GM18507 (cell line): ENCODE measurements around the gene KLHL29.

ENCODE experiments used
- DNase-seq: peaks from one replicate; pipeline ENCODE4 v3.0.0; 2011; ENCODE audit warnings: low read depth; ENCODE audit not compliant: insufficient read length; ENCODE audit errors: extremely low spot score
- FAIRE-seq: peaks from 2 replicates; lab custom pipeline; 2011; peaks lifted over from hg19 to GRCh38; lab: Jason Lieb, UNC

The KLHL29 gene

DNA sequence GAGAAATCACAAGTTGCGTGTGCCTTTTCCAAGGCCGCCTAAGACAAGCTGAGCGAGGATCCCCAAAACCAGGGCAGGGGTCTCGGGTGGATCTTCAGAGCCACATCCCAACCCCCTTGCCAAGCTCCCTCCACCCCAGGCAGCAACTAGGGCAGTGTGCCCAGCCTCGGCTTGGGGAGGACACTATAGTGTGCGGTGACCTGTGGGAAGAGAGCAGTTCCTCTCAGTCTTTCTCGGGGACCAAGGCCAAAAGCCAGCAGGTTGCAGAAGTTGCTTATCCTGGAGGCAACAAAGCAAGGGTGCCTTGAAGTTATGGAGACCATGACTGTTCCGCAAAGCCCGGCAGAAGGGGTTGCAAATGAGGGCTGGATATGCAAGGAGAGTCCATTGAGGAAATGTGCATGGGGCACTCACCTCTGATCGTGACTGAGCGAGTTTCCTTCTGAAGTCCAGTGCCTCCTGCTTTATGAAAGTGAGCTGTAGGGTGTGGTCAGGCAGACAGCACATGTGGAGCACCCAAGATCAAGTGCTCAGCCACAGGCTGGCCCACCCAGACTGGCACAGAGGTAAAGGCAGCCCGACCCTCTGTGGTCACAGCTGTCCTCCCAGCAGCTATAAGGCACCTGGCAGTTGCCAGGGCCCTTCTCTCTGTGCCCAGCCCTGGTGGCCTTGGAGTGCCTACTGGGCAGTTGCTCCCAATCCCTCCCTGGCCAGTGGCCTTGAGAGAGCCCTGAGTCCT lies 281.4 kb downstream of the KLHL29 start:
- FAIRE-seq (no peak), DNase-seq (no peak)

DNA sequence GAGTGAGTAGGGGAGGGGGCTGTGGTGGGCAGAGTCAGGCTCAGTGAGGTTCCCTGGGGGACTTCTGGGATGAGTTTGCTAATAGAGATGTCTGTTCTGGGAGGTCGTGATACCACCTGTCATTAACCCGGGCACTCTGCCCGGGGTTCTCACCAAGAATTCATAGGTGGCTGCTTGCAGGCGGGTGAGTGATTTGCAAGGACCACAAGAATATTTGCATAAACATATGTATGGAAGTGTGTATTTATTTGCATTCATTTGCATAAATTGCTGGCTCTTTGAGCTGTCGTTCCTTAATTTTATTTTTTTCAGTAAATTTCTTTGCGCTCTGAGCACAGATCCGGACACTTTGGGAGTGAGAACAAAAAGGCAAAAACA lies 282.0 kb downstream of the KLHL29 start:
- FAIRE-seq (no peak), DNase-seq (no peak)

DNA sequence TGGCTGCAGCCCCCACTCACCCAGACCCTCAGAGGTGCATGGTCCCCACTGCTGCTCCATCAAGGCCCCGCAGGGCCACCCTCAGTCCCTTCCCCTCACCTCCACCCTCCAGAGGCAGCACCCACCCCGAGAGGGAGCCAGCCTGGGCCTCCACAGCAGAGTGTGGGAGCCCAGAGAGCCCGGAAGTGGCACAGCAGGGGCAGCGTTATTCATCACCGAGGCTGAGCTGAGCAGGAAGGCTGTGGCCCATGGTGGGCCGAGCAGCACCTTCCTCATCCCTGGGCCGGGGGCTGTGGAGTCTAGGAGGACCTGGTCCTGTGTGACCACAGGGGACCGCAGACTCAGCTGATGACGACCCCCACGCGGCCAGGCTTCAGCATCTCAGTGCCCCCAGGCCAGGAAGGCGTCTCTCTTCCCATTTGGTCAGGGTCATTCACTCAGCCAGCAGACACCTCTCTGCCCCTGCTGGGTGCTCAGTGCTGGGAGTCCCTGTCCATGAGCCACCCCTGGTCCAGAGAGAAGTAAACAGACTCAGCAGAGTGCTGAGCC lies 283.9 kb downstream of the KLHL29 start:
- DNase-seq, result no peak
- FAIRE-seq, result no peak

DNA sequence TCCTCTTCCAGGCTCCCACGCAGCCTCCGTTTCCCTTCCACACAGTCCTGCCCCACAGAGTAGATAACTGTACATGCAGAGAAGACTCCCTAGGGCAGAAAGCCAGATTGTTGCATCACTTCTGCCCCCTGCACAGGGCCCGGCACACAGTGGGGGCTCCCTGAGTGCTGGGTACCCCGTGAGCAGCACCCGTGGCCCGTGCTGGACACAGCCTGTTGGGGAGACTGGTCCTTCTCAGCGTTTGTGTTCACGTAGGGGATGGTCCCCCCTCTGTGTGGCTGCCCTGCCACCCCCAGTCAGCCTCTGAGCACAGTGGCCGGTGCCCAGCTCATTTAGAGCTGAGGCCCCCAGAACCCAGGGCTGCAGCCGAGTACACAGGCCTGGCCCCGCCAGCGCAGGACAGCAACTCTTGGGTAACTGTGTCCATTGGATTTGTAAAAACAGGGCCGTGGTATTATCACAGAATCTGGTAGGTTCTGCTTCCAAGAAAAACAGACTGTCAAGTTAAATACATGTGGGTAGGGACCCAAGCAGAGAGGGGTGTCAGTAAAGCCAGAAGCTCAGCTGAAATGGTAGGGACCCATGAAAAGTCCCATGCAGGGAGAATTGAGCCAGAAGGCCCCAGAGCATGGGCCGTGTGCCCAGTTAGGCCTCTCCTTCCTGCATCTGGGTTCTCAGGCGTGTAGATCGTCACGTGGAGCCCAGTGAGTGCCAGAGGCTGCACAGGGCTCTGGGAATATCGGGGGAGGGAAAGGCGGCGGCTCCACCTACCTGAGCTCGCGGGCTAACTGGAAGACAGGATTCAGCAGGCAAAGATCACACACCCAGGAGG lies 284.6 kb downstream of the KLHL29 start:
- no peak for FAIRE-seq
- DNase-seq, result no peak

DNA sequence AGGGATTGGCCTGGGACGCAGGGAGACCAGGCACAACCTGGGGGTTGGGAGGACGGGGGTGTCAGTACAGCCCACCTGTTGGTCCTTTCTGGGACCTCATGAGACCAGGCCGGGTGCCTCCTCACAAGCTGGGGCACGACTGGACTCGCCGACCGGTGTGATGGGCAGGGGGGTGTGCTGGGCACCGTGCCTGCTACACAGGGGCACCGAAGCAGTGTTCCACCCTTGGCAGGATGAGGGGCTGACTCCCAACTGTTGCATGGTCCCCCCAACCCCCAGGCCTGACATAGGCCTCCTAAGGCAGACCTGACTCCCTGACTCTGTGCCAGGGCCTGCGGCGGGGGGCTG lies 285.2 kb downstream of the KLHL29 start:
- FAIRE-seq (no peak), DNase-seq (no peak)

DNA sequence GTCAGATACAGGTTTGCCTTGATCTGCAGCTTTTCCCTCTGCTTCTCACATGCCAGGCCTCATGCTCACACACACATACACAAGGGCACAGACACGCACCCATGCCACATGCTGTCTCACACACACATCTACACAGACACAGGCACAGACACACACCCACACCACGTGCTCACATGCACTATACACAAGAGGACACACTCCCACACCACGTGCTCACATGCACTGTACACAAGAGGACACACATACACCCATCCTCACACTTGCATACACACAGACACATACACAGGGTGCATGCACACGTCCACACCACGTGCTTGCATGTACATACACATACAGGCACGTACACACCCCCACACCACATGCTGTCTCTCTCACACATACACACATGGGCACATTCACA lies 288.1 kb downstream of the KLHL29 start:
- no peak for DNase-seq
- no peak for FAIRE-seq

DNA sequence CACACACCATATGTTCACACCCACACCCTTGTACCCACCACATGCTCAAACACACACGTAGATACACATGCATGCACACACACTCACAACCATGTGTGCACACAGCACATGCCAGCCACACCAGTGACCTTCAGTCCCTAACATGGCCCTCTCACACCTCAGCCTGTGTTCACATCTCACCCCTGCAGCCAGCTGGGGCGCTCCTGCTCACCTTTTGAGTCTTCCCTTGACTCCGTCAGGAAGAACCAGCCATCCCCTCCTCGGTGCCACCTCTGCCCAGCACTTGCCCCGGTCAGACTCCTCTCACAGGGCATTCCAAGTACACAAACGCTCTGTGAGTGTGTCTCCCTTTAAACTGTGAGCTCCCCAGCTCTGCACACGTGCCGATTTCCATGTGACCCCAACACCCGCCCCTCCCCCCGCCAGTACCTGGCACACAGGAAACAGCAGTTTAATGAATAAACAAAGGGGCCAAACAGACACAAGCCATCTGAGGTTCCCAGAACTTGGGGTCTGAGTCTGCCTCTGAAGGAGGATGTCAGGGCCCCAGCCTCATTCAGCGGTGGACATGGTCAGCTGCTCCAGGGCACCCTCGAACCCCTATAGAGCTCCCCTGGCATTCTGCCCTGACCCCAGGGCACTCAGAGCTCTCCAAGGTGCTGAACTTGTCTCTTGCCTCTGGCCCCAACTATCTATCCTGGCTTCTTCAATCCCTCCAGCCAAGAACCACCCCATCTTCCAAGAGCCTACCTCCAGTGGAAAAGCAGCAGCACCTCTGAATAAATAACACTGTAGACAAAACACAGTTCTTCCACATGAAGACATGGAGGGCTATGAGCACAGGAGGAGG lies 289.1 kb downstream of the KLHL29 start:
- FAIRE-seq (no peak), DNase-seq (no peak)

DNA sequence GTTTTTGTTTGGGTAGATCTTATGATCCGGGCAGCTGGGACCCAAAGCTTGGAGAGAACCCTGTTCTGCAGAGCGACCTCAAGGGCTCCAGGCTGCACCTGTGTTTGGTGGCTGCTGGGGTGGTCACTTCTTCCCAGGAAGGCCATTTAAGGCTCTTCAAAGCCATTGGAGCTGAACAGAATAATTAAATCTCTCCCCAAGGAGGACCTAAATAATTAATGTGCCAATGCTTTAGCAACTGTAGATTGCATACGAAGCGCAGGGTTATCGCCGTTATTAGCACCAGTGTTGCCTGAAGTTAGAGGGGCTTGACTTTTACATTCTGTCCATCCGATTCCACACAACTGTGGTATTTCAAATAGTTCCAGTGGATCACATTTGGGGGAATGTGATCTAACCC lies 290.5 kb downstream of the KLHL29 start:
- FAIRE-seq (no peak), DNase-seq (no peak)

DNA sequence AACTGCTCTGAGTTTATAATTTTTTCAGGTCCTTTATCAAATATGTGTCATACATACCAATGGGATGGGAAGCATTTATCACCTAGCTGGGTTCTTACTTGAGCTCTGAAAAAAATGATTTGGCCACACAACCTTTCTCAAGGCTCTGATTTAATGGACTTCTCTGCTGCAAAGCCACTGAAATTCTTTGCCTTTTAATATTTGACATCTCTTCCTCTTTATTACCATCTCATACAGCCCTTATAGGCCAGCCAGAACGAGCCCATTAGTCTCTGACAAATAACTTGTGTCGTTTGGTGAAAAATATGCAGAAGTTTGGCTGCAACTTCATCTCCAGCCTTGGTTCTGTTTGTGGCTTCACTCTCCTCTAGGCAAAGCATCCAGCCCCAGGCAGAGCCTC lies 292.9 kb downstream of the KLHL29 start:
- FAIRE-seq, result no peak
- no peak for DNase-seq

DNA sequence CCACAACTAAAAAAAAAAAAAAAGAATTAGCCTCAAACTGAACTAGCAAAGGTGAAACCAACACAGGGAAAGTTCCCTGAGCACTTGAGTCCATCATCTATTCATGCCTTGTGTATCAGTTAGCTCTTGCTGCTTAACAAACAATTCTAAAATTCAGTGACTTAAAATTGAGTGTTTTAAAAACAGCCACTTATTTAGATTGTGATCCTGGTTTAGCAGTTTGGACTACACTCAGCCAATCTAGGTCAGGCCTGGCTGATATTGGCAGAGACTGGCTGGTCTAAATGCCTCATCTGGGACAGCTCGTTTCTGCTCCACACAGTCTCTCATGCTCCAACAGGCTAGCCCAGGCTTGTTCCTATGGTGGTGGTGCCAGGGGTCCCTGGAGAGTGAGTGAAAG lies 294.1 kb downstream of the KLHL29 start:
- FAIRE-seq (no peak), DNase-seq (no peak)

DNA sequence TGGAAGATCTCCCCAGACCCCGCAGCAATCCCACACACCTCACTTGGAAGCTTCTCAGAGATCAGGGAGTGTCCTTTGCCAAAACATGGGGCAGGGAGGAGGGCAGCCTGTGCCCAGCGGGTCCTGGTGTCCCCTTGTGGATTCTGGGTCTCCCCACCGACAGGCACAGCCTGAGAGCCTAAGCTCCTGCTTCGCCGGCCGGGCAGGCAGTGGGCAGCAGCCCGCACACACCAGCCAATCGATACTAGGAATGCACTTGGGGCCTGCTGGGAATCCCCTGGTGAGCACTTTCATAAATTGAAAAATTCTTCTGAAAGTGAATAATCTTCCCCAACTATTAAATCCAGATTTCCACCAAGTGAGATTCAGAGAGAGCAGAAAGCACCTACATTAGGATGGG lies 296.0 kb downstream of the KLHL29 start:
- no peak for FAIRE-seq
- DNase-seq, result no peak

DNA sequence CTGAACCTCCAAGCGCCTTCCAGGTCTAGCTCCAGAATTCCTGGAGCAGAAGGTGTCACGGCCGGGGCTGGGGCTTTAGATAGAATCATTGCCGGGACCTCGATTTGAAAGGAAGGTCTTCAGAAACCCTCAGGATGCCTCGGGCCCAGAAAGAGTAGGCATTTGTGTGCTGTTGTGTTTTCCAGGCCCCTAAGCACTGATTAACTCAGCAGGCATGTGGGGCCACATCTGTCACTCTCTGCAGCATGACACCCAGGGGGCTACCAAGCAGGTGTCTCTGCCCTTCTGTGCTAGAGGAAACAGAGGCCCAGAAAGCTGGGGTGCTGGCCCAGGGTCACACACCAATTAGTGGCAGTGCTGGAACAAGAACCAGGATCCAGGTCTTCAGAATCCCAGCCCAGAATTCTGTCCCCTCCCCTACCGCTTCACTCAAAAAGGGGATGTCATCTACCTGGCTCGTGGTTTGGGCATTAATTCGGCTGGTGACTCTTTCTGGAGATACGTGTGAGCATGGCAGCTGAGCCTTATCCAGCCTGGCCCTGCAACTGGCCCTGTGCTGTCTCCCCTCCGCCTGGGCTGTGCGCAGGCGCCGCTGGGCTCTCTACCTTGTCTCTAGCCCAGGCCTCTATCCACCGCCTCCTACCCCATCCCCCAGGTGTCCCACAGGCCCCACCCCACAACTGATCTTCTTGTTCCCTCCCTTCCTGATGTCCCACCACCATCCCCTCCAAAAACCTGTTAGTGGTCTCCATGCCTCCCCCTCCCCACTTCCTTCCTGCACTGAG lies 296.6 kb downstream of the KLHL29 start:
- FAIRE-seq, result no peak

DNA sequence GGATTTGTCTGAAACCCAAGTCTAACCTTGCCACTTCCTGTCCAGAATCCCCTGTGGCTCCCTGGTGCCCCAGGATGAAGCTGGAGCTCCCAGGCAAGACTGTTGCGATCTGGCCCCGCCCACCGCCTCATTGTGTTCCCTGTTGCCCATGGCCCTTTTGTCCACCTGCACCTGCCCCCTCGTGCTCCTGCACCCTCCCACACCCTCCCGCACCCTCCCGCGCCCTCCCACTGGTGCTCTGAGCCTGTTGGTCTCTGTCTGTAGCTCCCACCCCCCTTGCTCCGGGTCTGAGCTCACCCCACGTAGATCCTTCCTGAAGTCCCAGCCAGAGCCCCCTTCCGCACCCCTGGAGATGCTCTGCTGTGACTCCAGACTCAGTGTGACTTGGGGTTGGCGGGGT lies 297.5 kb downstream of the KLHL29 start:
- FAIRE-seq (no peak), DNase-seq (no peak)

More for the DNA sequence above, 296.6 kb downstream of the KLHL29 start:
- no peak for DNase-seq

DNA sequence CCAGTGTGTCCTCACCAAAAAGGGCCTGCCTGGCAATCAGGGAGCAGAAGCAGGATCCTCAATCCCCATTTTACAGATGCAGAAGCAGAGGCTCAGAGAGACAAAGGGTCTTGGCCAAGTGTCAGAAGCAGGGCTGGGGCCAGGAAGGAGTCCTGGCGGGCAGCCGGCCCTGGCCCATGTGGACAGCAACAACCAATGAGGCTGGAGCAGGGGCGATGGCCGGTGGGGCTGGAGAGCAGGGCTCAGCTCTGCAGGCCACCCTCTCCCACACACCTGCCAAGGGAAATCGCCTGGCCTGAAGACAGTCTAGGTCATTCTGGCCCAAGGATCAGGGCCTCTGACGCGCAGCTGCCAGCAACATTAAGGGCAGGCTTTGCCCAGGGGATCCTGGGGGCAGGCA lies 298.0 kb downstream of the KLHL29 start:
- FAIRE-seq (no peak), DNase-seq (no peak)

DNA sequence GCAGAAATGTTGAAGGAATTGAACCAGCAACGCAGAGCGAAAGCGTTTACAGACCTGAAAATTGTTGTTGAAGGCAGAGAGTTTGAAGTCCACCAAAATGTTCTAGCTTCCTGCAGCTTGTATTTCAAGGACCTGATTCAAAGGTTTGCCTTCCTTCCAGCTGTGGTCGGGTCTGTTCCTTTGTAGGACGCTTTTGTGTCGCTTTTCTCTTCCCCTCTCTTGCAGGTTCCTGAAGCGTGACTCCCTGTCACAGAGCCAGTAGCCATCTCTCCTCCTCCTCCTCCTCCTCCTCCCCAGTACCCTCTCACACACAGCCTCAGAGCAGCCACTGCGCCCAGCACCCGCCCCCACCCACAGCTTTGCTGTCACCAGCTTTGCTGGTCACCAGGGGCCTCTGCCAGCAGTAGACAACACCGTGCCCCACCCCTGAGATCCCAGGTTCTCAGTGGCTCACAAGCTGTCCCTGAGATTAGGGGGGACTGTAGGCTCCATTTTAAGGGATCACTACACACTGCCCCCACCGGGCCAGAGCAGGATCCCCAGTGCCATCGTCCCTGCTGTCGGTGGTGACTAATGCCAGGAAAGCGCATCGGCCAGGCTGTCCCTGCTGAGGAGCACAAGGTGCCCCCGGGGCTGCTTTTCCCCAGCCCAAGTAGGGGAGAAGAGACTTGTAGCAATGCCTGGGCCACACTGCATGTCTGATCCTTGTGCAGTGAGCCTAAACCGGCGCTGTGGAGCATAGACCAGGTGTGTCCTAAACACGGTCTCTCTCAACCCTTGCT lies 299.6 kb downstream of the KLHL29 start:
- no peak for DNase-seq
- FAIRE-seq, result no peak

DNA sequence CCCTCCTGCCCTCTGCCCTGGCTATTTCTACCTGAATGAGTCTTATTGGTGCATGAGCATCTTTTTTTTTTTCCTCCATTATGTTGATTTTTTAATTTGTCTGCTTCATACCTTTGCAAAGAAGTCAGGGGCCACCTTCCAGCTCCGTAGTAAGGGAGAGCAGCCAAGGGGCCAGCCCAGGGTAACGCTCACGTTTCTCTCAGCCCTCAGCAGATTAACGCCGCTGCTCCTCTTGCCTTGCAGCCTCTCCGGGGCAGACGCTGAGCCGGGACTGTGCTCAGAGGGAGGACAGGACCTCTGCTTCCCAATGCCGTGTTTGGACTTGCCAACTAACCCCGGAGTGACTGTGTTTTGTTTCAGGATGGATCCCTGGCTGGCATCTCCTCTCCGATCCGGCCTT lies 300.2 kb downstream of the KLHL29 start:
- DNase-seq, result no peak
- FAIRE-seq, result no peak

DNA sequence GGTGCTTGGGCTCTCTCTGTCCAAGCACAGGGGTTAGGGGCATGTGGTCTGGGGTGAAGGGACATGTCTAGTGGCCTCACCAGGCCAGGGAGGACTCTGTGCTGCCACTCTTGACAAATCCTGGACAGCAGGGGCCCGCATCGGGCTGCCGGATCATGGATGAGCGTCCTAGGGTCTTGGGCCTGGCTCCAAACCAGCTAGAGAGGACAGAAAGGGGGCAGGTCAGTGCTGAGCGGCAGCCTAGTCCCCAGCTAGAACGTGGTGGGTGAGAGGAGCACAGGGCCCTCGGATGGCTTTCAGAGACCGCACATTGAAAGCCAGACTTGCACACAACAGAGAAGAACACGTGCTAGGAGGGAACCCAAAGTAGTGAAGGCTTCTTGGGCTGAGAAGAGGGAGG lies 300.7 kb downstream of the KLHL29 start:
- no peak for DNase-seq
- FAIRE-seq, result no peak

DNA sequence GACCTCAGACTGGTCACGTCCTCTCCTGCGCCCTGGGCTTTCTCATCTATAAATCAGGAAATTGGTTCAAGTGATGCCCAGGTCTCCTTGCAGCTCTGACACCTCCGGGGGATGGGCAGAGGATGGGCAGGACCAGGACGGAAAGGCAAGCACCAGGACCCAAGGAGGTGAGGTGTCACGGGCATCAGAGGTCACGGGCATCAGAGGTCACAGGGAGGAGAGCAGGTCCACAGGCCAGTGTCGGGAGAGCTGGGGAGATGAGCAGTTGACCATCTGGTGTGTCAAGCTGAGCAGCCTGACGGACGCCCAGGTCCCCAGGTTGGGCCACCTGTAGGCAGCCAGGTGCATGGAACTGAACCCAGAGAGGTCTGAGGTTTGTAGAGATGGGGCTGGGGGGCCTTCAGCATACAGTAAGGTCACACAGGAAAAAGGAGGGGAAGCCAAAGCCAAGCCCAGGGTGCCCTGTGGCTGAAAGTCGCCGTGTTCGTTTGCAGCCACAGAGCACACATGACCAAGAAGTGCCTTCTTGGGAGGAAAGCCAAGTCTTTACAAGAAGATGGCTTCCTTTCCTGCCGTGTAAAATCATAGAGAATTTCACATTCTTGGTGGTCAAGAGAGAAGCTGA lies 301.5 kb downstream of the KLHL29 start:
- DNase-seq (no peak), FAIRE-seq (no peak)
